Prostate gland (tissue), 2 donors: ENCODE measurements around the gene FAM20B. TPM values are rescaled to one million over a fixed set of nuclear protein-coding genes. Genes with fewer than 3 reads are reported as not detected.

Experiments used
- DNase-seq: peaks from one replicate; pipeline ENCODE4 v3.0.0-alpha.2; 2019; ENCODE audit warnings: low spot score
- H3K27ac ChIP-seq, 2 donors: fragments of 200-600 bp; sonication (generic); 2 replicates each; pipeline ENCODE4 v1.5.1; 2017 to 2019
- H3K27me3 ChIP-seq: fragments of 200-600 bp; sonication (generic); replicated peaks from 2 replicates; pipeline ENCODE4 v1.5.1; 2019; ENCODE audit not compliant: insufficient read depth
- H3K36me3 ChIP-seq, 2 donors: fragments of 200-600 bp; sonication (generic); 1 replicate in 1 of 2; 2 replicates in 1 of 2; pipeline versions ENCODE4 v1.5.1 to v1.8.1; 2017 to 2019
- H3K4me1 ChIP-seq: fragments of 200-600 bp; sonication (generic); replicated peaks from 2 replicates; pipeline ENCODE4 v1.5.1; 2019
- H3K4me3 ChIP-seq, 2 donors: fragments of 200-600 bp; sonication (generic); 2 replicates each; pipeline ENCODE4 v1.5.1; 2017 to 2019
- H3K9me3 ChIP-seq: fragments of 200-600 bp; sonication (generic); 2 replicates; pipeline ENCODE4 v1.5.1; 2017
- CTCF ChIP-seq, 4 experiments: fragments of 200-600 bp in 2 of 4; fragments of 450-650 bp in 2 of 4; sonication (generic) in 2 of 4; IDR thresholded peaks; 1 replicate in 3 of 4; 2 replicates in 1 of 4; pipeline ENCODE4 v1.5.1; 2016 to 2019; ENCODE audit warnings: antibody characterized with exemption in 4 of 4, mild to moderate bottlenecking in 2 of 4, moderate library complexity in 2 of 4
- POLR2A ChIP-seq: fragments of 450-650 bp; IDR thresholded peaks from one replicate; pipeline ENCODE4 v1.6.1; 2016; ENCODE audit warnings: antibody characterized with exemption, mild to moderate bottlenecking
- POLR2AphosphoS5 ChIP-seq: sonication (generic); formaldehyde crosslinking; IDR thresholded peaks from one replicate; pipeline ENCODE4 v1.6.1; 2017; ENCODE audit warnings: antibody characterized with exemption
- WGBS: methylation state at CpG from one replicate; pipeline ENCODE4 v1.1.5; 2018; 5-methylcytosine and 5-hydroxymethylcytosine counted together
- intact Hi-C: fragments of 100-400 bp; cut with DNase I; formaldehyde crosslinking; loops from one replicate; pipeline ENCODE4 v1.14.2; 2022
- total RNA-seq, 2 donors: library from RNA; depleted of rRNA; stranded (reverse); fragments of >200 nt; gene quantifications; one replicate each; pipeline ENCODE4 v1.1.0, GENCODE V29; 2016

The FAM20B gene
- total RNA-seq, 2 donors from 2014 or later: 20.1 to 21.6 TPM

GRCh38 chr1:179079113-179079761 lies 53.5 kb downstream of the FAM20B start:
- peak; percentile 47 for TF ChIP-seq POLR2AphosphoS5
- TF ChIP-seq POLR2A: no peak
- TF ChIP-seq CTCF (IDR thresholded peaks at IDR 0.05): peak in 3 of 4 experiments; percentile 39 to 71 (median 64)
- Histone ChIP-seq H3K27me3 (no peaks in the 10 kb centered on the region), H3K27ac (no peak overlapping the region), H3K36me3 (peaks cover 0 to 3% of the 10 kb centered on the region in 2 donors), H3K4me1 (no peaks in the 10 kb centered on the region), H3K4me3 (no peak overlapping the region), H3K9me3 (no peaks in the 10 kb centered on the region)
- 48% methylated on average over 18 of the region's 18 CpGs for WGBS
- DNase-seq: peak; percentile 62
- intact Hi-C loops: no loop called here

- Histone ChIP-seq H3K4me3 (peak overlapping the region; percentile 80 to 85), H3K9me3 (no peaks in the 10 kb centered on the region), H3K4me1 (no peaks in the 10 kb centered on the region), H3K27me3 (no peaks in the 10 kb centered on the region), H3K36me3 (peaks cover 0 to 4% of the 10 kb centered on the region in 2 donors), H3K27ac (peak overlapping the region; percentile 75 to 76)
- TF ChIP-seq CTCF (IDR thresholded peaks at IDR 0.05) (no peak), POLR2AphosphoS5 (no peak), POLR2A (no peak)
- intact Hi-C loops: loop anchor here (5.0 to 10.0 kb wide), 3 partner anchors 114 to 286 kb away; partner anchors contain the start of genes AXDND1 and SOAT1
- no peak for DNase-seq
- 25% methylated on average over 18 of the region's 18 CpGs for WGBS
These were observed 55.4 kb downstream of the FAM20B start for GRCh38 chr1:179080866-179081686.

GRCh38 chr1:179081687-179082332 lies 56.1 kb downstream of the FAM20B start, which contains the start of gene TOR3A:
TSS of gene TOR3A (plus strand) at chr1:179082070. CDS start at chr1:179082129, 59 bp downstream.
- H3K4me1 ChIP-seq: no peaks in the 10 kb centered on the region
- intact Hi-C loops: loop anchor here (5.0 to 10.0 kb wide), 3 partner anchors 113 to 285 kb away; partner anchors contain the start of genes AXDND1 and SOAT1

More at GRCh38 chr1:179081687-179082332, 56.1 kb downstream of the FAM20B start, which contains the start of gene TOR3A:
- no peaks in the 10 kb centered on the region for H3K9me3 ChIP-seq
- TF ChIP-seq CTCF (IDR thresholded peaks at IDR 0.05) (no peak), POLR2AphosphoS5 (peak; percentile 84), POLR2A (peak; percentile 87)
- H3K36me3 ChIP-seq: peaks cover 0 to 4% of the 10 kb centered on the region in 2 donors
- no peaks in the 10 kb centered on the region for H3K27me3 ChIP-seq
- peak within 1 kb of the TSS; percentile 80 to 85 for H3K4me3 ChIP-seq
- peak; percentile 96 for DNase-seq
- peak within 1 kb of the TSS; percentile 75 to 76 for H3K27ac ChIP-seq
- 0% methylated on average over 25 of the region's 51 CpGs for WGBS
